NCI-H2196 (cell line): ENCODE results near the gene DZIP1L.
"Not testable (repeated sequence)": the region's sequence is repeated elsewhere in the genome, so short reads cannot be mapped to it uniquely, and the experiment has no call there.

Experiments used
- DNase-seq: peaks from one replicate; lab custom pipeline; 2025; ENCODE audit not compliant: unreplicated experiment; lab: John Stamatoyannopoulos, UW

DZIP1L gene

DNA sequence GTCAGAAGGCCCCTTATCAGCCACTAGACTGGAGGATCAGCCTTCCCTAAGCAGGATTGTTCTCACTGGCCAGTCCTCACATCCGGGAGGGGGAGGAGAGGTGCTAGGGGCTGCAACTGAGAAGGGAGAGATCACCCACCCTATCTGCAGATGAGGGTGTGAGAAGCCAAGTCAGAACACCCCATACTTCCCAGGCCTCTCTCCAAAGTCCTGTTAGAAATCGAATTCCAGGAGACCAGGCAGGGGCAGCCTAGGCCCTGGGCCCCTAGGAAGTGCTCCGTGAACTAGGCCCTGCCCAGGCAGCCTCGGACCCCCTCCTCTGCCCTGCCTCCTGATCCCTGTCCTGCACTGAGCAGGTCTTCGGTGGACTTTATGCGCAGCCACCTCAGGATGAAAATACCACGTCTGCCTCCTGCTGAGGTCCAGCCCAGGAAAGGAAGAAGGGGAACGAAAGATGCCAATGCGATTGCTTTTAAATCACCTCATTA, 933 bp downstream of the DZIP1L start:
- no peak for DNase-seq

DNA sequence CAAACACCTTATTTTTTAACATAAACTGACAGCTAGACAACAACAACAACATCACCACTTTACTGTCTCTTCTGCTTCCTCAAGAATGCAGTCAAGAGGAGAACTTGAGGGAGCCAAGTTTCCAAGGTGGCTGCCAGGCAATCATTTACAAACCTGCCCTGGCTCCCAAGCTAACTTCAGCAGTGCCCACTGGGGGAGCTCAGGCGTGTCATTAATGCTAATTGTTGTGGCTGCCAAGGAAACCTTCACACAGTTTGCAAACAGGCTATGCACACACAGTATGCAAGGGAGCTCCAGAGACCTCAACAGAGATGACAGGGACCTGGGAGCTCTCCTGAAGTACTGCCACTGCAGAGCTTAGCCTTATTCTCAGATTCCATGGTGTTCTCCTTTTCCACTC, 2.1 kb downstream of the DZIP1L start:
- peak; percentile 26 for DNase-seq

DNA sequence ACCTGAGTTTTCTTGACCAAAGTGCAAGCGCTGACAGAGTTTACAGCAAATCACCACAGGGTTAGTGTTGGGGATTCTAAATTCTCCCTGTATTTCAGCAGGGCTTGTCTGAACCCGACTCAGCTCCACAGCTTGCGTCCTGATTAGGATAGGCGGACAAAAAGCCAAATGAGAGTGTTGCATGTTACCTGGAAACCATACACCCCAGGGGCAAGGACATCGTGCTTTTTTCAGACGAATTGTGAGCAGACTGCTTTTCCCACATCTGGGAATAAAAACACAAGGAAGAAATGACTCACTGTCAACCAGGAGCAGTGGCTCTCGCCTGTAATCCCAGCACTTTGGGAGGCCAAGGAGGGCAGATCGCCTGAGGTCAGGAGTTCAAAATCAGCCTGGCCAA, 3.0 kb downstream of the DZIP1L start:
- DNase-seq, result no peak

DNA sequence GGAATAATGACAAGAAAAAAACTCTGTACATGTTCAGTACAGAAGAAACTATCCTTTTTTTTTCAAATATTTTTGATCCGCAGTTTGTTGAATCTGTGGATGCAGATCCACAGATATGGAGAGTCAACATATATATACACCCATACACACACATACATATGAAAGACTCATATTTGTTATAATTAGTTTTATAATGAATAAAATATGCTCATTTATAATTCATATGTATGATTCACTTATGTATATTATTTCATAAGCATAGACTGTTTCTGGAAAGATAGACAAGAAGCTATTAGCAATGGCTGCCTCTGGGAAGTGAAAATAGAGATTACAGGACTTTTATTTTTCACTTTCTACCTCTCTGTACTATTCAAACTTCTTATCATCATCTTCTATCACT, 9.8 kb downstream of the DZIP1L start:
- DNase-seq, result no peak

DNA sequence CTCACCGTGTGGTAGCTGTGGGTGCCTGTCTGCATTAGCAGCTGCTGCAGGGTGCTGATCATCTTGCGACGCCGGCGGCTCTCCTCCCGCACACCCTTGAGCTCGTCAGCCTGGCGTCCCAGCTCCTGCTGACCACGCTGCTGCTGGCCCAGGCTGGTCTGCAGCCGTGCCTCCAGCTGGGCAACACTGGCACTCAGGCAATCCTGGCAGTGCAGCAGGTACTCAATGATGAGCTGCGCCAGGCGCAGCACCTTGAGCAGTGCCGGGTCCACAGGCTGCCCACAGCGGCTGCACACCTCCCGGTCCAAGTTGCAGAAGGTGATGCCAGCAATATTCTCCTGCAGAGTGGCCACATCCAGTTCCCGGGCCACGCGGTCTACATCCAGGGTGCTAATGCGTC, 11.9 kb downstream of the DZIP1L start:
- no peak for DNase-seq

DNA sequence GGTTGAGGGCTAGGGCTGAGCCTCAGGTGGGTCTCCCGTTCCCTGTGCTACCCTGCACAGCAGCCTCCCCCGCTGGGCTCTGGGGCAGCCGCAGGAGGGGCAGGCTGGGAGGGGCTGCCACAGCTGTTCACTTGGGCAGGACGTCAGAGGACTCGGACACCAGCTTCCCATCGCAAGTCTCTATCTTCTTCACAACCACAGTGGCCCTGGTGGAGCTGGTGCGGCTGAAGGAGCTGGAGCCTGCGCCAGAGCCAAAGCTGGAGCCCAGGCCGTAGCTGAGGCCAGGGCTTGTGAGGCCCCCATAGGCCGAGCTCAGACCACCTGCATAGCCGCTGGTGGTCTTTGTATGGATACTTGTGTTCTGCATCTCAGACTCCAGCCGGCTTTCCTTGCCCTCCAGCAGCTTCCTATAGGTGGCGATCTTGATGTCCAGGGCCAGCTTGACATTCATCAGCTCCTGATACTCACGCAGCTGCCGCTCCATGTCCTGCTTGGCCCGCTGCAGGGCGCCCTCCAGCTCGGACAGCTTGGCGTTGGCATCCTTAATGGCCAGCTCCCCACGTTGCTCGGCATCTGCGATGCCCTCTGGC, 14.0 kb downstream of the DZIP1L start:
- DNase-seq, result not testable (repeated sequence)

DNA sequence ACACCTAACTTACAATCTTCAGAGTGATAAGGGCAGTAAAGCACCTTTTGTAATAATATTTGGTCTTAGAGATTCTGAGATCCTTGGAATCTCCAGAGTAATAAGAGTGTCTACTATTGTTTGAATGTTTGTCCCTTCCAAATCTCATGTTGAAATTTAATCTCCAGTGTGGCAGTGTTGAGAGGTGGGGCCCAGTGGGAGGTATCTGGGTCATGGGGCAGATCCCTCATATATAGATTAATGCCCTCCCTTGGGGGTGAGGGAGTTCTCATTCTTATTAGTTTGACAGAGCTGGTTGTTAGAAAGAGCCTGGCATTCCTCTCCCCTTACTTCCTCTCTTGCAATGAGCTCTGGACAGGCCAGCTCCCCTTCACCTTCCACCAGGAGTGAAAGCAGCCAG, 16.0 kb downstream of the DZIP1L start:
- DNase-seq, result no peak

DNA sequence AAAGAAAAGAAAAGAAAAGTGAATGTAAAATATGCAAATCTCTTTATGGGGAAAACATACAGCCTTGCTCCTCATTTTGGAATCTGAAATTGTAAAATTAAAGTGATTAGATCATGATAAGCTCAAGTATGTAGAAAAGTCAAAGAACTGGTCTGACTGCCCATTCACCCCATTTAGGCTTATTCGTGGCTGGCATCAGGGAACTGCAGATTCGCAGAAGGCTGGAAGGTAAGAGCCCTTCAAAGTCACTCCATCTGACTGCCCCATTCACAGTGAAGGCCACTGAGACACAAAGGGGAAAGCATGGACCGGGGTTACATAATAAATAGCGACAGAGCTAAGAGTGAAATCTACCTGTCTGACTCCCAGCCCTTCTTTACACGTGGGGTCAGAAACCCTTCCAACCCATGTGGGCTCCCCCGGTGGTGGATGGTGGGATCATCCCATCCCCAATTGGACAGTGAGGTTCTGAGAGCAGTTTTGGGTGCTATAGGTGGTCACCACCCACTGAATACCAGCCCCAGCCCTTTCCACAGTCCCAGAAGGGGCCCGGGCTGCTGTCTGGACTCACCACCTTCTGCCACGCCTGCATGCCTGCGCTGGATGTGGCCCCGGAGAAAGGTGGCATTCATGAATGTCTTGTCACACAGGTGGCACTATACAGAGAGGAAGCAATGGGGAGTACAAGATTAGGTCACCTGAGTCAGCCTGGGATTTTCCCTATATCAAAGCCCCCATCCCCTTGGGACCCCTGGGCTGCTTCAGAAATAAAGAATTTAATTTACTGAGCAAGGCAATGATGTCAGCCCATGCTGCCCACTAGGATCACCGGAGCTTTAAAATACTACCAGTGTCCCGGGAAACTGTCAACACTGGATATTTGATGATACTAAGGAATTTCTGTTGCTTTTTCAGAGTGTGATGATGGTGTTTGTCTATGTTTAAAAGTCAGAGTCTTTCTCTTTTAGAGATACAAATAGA, 17.9 kb downstream of the DZIP1L start:
- no peak for DNase-seq

DNA sequence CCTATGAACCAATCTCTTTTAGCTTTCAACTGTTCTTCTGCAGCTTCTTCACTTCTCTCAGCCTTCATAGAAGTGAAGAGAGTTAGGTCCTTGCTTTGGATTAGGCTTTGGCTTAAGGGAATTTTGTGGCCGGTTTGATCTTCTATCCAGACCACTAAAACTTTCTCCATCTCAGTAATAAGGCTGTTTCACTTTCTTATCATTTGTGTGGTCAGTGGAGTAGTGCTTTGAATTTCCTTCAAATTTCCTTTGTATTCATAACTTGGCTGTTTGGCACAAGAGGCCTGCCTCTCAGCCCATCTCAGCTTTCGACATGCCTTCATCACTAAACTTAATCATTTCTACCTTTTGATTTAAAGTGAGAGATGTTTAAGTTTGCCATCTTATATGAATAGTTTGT, 21.7 kb downstream of the DZIP1L start:
- no peak for DNase-seq

DNA sequence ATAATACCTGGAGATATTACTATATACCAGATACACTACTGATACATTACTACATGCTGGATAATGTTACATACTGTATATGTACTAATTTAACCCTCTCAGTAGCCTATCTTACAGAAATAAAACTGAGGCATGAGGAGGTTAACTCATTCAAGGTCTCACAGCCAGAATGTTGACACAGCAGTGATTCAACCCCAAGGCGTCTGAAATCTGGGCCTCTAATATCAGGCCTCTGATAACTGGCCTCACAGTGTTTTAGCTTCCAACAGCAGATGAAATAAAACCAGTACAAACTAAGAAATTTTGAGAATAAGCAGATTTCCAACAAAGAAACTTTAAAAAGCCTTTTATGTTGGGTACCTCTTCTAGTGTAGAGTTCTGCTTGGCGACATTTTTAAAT, 23.4 kb downstream of the DZIP1L start:
- DNase-seq, result no peak

DNA sequence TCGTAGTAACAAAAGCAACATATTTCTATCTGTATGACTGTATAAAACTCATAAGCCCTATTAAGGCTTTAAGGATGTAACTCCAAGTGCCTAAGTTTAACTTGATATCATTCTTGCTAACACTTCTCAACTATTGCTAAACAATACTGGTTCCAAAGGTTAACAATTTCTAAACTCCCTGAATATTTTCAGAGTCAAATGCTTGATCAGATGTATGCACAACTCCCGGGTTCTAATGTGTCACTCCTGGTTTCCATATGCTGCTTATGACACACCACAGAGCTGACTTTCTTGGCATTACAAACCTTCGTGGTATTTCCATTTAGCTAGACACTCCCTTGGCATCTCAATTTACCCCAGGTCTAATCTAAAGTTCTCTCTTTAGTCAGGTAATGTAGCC, 26.3 kb downstream of the DZIP1L start:
- DNase-seq, result no peak

DNA sequence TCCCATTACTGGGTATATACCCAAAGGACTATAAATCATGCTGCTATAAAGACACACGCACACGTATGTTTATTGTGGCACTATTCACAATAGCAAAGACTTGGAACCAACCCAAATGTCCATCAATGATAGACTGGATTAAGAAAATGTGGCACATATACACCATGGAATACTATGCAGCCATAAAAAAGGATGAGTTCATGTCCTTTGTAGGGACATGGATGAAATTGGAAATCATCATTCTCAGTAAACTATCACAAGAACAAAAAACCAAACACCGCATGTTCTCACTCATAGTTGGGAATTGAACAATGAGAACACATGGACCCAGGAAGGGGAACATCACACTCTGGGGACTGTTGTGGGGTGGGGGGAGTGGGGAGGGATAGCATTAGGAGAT, 29.7 kb downstream of the DZIP1L start:
- not testable (repeated sequence) for DNase-seq

DNA sequence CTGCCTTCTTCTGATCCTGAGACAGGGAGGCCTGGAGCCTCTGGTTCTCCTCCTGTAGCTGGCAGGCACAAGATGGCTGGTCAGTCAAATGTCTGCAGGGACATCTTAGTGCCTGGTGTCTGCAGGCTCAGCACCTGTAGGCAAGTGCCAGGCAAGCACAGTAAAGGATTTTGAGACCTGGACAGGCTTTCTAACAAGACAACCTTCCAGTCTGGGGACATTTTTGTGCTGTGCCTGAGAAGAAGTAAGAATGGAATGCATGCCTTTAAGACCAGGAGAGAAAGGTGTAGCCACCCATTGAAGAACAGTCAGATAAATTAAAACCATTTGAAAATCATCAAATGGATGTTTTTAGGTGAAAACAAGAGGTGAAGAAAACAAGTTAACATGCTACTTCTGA, 31.2 kb downstream of the DZIP1L start:
- no peak for DNase-seq

DNA sequence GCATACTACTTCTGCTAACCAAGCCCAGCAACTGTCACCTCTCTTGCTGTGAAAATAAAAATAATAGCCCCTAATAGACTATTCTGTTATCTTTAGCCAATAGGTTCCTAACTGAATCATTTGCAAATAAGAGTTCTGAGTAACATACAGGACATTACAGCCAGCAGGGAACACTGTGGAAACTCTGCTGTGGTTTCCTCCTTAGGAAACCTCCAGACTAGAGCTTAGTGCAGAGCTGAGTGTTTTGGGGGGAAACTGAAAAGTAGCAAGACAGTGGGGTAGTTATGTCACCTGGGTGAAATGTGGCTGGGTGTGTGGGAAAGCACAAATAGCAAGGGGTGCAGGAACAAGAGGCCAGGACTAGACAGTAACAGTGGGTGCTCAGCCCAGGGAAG, 32.4 kb downstream of the DZIP1L start:
- DNase-seq, result no peak

DNA sequence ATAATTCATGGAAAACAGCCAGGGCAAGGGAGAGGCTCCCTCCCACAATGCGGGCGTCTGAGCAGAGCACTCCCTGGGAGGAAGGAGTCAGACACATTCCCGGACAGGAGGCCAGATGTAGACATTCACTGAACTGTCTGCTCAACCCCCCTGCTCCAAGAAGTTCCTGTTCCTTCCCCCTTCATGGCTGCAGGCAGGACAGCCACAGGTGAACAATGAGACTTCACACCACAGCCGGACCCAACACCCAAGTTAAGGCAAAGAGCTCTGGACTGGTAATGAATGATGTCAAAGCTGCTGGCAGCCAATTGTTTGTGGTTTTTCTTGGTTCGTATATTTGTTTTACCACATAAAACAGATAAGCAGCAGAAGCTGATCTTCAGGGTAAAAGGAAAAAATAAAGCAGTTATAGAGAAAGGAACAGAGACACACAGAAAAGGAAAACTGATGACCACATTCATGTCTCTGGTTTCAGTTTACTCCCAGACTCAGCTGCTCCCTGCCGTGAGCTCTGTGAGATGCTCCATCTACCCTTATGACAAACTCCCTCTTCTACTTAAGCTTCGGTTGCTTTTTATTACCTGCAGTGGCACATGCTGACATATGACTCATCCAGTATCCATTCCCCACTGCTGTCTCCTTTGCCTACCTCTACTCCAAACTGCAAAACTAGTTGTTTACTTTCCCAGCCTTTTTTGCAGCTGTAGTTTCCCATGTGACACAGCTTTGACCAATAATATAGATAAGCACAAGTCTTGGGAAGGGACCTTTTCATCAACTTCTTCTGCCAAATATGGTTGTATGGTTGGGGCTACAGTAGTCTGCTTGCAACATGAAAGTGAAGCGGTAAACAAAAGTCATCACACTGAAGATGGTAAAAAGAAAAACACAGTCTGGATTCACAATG, 33.1 kb downstream of the DZIP1L start:
- peak; percentile 76 for DNase-seq

DNA sequence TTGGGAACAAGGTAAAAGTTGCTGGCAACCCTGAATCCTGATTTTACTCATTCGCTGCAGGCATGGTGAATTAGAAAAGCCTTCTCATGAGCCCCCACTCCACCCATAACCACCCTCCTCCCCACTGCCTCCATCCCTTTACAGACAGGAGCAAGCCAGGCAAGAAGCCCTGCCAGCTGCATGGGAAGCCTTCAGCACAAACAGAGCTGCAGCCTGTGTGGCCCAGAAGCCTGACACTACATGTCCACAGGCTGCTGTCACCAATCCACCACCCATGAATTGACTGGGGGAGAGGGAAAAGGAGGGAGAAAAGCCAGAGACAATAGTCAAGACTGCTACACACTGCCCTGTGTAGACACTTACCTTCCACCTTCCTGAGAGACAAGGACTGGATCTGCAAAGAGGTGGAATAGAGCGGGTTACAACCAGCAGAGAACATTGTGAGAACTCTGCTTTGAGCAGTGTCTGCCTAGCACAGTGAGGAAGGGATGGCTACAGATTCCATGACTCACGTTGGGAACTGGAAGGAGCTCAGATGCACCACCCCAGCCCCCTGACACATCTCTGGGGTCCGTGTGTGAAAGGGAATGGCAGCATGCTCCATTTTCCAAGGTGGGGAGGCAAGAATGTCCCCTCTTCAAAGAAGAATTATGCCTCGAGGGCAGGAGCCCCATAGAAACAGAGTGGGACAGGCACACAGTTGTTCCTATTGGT, 33.9 kb downstream of the DZIP1L start:
- no peak for DNase-seq

DNA sequence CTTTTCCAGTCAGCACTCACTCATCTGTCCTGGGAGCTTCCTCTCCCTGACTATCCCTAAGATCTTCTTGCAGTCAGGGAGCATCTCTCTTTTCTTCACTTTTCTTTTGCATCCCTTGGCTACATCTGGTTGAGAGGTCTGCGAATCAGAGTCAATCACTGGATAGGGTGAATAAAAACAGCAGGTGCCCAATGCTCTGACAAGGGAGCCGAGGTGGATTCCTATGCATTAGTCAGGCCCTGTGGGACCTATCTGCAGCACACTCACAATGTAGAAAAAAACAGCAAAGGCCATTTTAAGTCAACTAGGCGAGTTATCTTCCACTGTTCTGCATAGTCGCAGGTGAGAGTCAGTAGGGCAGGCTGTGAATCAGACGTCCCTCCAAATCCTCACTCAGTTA, 35.5 kb downstream of the DZIP1L start:
- DNase-seq, result no peak

DNA sequence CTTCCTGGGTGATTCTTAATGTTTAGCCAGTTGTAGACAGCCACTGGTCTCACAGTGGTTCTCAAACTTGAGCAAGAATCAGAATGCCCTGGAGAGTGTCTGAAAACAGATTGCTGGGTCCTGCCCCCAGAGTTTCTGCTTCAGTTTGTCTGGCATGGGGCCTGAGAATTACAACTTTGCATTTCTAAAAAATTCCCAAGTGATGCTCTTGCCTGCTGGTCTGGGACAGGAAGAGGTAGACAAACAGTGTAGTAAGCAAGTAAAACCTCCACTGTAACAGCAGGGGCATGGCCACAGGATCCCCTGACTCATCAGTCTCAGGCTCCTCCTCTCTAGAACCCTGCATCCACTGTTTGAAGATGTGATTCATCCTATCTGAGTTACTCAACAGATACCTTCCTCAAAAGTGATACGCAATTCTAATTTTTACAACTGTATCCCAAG, 36.5 kb downstream of the DZIP1L start:
- DNase-seq, result no peak

DNA sequence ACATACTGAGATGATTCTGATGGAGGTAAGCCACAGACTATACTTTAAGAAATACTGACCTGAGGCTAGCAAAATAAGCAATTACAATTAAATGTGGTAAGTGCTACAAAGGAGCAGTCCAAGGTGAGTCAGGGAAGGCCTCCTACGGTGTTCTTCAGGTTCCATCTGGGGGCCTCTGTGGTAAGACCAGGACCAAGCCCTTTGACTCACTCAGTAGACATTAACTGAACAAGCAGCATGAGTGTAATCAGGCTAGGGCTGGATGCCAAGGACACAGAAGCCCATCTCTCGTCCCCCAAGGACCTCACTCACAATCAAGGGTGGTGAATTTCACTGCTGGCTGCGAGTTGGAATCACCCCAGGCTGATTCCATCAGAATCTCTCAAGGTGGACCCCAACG, 37.3 kb downstream of the DZIP1L start:
- DNase-seq, result no peak

DNA sequence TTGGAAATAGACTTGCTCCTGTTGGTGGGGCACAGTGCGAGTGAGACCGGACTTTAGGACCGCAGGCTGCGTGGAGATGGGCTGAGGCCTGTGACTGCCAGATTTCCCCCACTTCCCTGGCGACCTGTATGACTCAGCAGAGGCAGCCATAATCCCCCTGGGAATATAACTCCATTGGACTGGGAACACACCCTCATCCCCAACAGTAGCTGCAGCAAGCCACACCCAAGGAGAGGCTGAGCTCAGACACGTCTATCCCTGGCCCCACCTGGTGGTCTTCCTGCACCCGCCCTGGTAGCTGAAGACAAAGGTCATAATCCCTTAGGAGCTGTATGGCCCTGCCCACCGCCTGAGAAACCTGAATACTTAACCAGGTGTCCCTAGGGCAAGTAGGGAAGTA, 42.6 kb downstream of the DZIP1L start:
- DNase-seq, result no peak

DNA sequence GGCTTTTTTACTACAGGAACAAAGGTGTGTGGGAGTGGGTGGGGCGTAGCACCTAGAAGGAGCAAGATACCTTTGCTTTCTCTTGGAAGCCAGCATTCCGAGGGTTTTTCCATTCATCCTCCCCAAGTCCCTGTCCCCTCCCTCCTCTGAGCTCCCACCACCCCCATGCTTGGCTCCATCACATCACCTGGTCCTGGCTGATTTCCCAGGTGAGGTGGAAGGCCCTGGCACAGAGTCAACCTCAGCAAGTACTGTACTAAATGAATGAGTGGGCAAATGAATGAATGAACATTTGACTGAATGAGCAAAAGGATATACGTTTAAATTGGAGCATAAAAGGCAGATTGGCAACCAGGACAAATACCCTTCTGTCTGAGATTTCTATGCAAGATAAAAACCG, 45.4 kb downstream of the DZIP1L start:
- peak; percentile 29 for DNase-seq
